ENCODE measurements around the gene ST3GAL3.

GRCh38 chr1:43824795-43825194 lies 117.5 kb downstream of the ST3GAL3 start:
- TF ChIP-seq FOXM1 (IDR thresholded peaks at IDR 0.05; ENCODE audit: borderline replicate concordance) (no peak), BHLHE40 (IDR thresholded peaks at IDR 0.05; ENCODE audit: borderline replicate concordance) (no peak)
